ENCODE data around the gene MYCL.

DNA sequence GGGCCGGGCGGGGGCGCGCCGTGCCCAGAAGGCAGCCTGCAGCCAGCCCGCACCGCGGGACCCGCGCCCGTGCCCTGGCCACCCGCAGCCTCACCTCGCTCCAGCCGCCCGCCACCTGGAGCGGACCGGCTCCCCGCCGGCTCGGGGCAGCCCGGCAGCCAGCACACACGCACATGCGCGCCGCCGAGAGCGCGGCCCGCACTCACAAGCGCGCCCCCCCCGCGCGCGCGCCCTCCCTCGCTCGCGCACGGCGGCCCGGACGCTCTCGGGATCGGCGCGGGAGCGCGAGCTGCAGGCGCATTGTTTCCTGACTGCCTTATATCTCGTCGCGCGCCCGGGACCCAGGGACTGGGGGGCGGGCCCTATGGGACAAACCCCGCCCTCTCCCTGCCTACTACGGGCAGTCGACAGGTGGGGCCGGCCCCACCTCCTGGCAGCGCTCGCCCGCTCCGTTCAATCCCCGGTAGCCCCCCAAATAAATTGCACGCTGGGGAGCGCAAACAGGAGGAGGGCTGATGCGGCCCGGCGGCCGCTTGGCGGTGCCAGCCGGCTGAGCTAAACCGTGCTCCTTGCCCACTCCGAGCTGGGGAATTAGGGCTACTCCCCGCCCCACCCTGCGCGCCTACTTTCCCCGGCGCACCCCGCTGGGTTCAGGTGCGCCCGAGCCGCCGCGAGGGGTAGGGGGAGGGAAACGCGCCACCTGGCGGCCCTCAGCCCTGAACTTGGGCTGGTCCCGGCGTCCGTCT, at the start of gene MYCL:
- peak; percentile 63 for TF ChIP-seq CTCF (IDR thresholded peaks at IDR 0.05; ENCODE audit: borderline replicate concordance, extremely low read depth, low read length, poor library complexity, severe bottlenecking)
- peak; percentile 97 for TF ChIP-seq EZH2 (IDR thresholded peaks at IDR 0.05; ENCODE audit: borderline replicate concordance, low read depth, low read length, severe bottlenecking)

Measured in DND-41 (cell line).